HEK293T (cell line): Measurements from ENCODE around the gene CLIC3.

Experiments used
- CTCF ChIA-PET: fragments of 350-600 bp; formaldehyde crosslinking; extraction: SDS; loops from one replicate; lab custom pipeline; 2021; ENCODE audit warnings: antibody characterized with exemption, inconsistent platforms; lab: Yijun Ruan, JAX
- POLR2A ChIA-PET: fragments of 350-600 bp; formaldehyde crosslinking; extraction: SDS; loops from one replicate; lab custom pipeline; 2020; ENCODE audit warnings: antibody characterized with exemption, inconsistent platforms; lab: Yijun Ruan, JAX
- DNase-seq: peaks from one replicate; pipeline ENCODE4 v3.0.0; 2012; ENCODE audit warnings: mixed read lengths; ENCODE audit errors: extremely low spot score
- ARNT ChIP-seq: fragments of 450-650 bp; IDR thresholded peaks from 2 replicates; pipeline ENCODE4 v1.6.1; 2017; ENCODE audit warnings: mild to moderate bottlenecking
- BHLHE40 ChIP-seq: fragments of 450-650 bp; IDR thresholded peaks from 2 replicates; pipeline ENCODE4 v1.6.1; 2016; ENCODE audit warnings: mild to moderate bottlenecking, moderate library complexity, borderline replicate concordance
- CTBP1 ChIP-seq: fragments of 450-650 bp; IDR thresholded peaks from 2 replicates; pipeline ENCODE4 v1.6.1; 2016; ENCODE audit warnings: borderline replicate concordance
- ELF4 ChIP-seq: fragments of 450-650 bp; IDR thresholded peaks from 2 replicates; pipeline ENCODE4 v1.6.1; 2017; ENCODE audit warnings: antibody characterized with exemption
- FOXA1 ChIP-seq: fragments of 450-650 bp; IDR thresholded peaks from 2 replicates; pipeline ENCODE4 v1.6.1; 2016; ENCODE audit warnings: mild to moderate bottlenecking
- FOXK2 ChIP-seq: fragments of 450-650 bp; IDR thresholded peaks from 2 replicates; pipeline ENCODE4 v1.6.1; 2016; ENCODE audit warnings: mild to moderate bottlenecking
- FOXM1 ChIP-seq: fragments of 450-650 bp; IDR thresholded peaks from 2 replicates; pipeline ENCODE4 v1.6.1; 2017; ENCODE audit warnings: mild to moderate bottlenecking, borderline replicate concordance
- HDGF ChIP-seq: fragments of 450-650 bp; IDR thresholded peaks from 2 replicates; pipeline ENCODE4 v1.6.1; 2017; ENCODE audit warnings: antibody characterized with exemption, borderline replicate concordance
- L3MBTL2 ChIP-seq: fragments of 450-650 bp; conservative IDR thresholded peaks from 2 replicates; pipeline ENCODE4 v1.6.1; 2016; ENCODE audit warnings: mild to moderate bottlenecking
- LEF1 ChIP-seq: fragments of 450-650 bp; IDR thresholded peaks from 2 replicates; pipeline ENCODE4 v1.6.1; 2017; ENCODE audit warnings: mild to moderate bottlenecking, borderline replicate concordance
- NFRKB ChIP-seq: fragments of 450-650 bp; IDR thresholded peaks from 2 replicates; pipeline ENCODE4 v1.6.1; 2016; ENCODE audit warnings: mild to moderate bottlenecking, moderate library complexity
- PKNOX1 ChIP-seq: fragments of 450-650 bp; IDR thresholded peaks from 2 replicates; pipeline ENCODE4 v1.6.1; 2016
- SP1 ChIP-seq: fragments of 450-650 bp; IDR thresholded peaks from 2 replicates; pipeline ENCODE4 v1.6.1; 2017
- SUZ12 ChIP-seq: fragments of 450-650 bp; IDR thresholded peaks from 2 replicates; pipeline ENCODE4 v1.6.1; 2016; ENCODE audit warnings: mild to moderate bottlenecking
- TARDBP ChIP-seq: fragments of 450-650 bp; IDR thresholded peaks from 2 replicates; pipeline ENCODE4 v1.6.1; 2016
- ZNF384 ChIP-seq: fragments of 450-650 bp; IDR thresholded peaks from 2 replicates; pipeline ENCODE4 v1.6.1; 2016

The CLIC3 gene

DNA sequence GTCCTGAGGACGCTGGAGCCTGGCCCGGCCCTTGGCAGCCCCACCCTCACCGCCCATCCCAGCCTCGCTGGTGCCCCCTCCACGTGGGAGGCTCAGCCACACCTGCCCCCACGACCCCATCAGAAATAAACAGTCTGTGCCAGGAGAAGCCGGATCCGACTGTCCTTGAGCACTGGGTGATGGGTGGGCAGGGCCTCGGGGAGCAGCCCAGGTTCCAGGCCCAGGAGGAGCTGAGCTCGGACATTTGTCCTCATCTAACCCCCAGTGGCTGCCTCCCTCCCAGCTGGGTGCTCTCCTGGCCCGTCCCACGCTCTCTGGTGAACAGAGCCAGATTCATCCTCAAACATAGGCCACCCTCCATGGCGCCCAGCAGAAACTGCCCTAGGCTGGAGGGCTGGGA lies 23.6 kb downstream of the CLIC3 start:
- ChIA-PET POLR2A (interaction anchor here (1.1 kb wide), 1 partner anchor 24 kb away, joined by 3 read pairs; no protein-coding TSS in a partner anchor), CTCF (no interaction called here)
- no peak for DNase-seq
- TF ChIP-seq TARDBP (no peak), BHLHE40 (no peak), ARNT (no peak), FOXM1 (no peak), PKNOX1 (no peak), L3MBTL2 (no peak), ZNF384 (no peak)

- no peak for DNase-seq
- ChIA-PET CTCF (no interaction called here), POLR2A (no interaction called here)
- TF ChIP-seq FOXM1 (no peak), NFRKB (no peak), FOXA1 (no peak), TARDBP (no peak), LEF1 (no peak), ELF4 (no peak), SUZ12 (no peak), ARNT (no peak), BHLHE40 (no peak)
These were observed 24.0 kb downstream of the CLIC3 start for GRCh38 chr9:136972335-136972734.

DNA sequence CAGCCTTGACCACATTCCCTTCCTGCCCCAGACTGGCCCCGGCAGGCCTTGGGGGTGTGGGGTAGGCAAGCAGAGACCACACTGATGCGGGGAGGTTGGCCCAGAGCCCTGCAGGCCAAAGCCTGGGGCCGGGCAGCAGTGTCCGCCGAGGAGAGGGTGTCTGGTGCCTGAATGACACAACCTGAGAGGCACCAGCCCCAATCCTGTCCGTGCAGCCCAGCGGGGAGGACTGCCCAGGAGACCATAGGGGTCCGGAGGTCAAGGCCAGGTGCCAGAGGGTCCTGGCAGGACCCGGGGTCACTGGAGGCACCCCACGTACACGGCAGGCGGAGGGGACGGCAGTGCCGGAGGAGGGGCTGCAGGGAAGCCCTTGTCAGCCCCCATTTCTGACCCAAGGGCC lies 24.6 kb downstream of the CLIC3 start:
- POLR2A ChIA-PET, result no interaction called here
- DNase-seq, result no peak
- TF ChIP-seq NFRKB (no peak), FOXM1 (no peak), ZNF384 (no peak), CTBP1 (no peak), ARNT (no peak), SUZ12 (no peak), FOXK2 (no peak), TARDBP (no peak), PKNOX1 (no peak), L3MBTL2 (no peak), BHLHE40 (no peak), HDGF (no peak), SP1 (no peak), FOXA1 (no peak), LEF1 (no peak), ELF4 (no peak)
- CTCF ChIA-PET, result no interaction called here

- no peak for DNase-seq
- no peak for TF ChIP-seq BHLHE40
- TF ChIP-seq PKNOX1, result no peak
- TF ChIP-seq ARNT, result no peak
- no peak for TF ChIP-seq FOXK2
- TF ChIP-seq ZNF384, result no peak
- TF ChIP-seq CTBP1, result no peak
- no peak for TF ChIP-seq ELF4
- no peak for TF ChIP-seq FOXA1
- no peak for TF ChIP-seq HDGF
- no peak for TF ChIP-seq FOXM1
- TF ChIP-seq SUZ12, result no peak
- ChIA-PET POLR2A (interaction anchor here (1.6 kb wide), 1 partner anchor 19 kb away, joined by 3 read pairs; no protein-coding TSS in a partner anchor), CTCF (interaction anchor here (2.1 kb wide), 1 partner anchor 59 kb away, joined by 6 read pairs; no protein-coding TSS in a partner anchor)
These were observed 26.0 kb downstream of the CLIC3 start for GRCh38 chr9:136970361-136970760.

- ChIA-PET CTCF (interaction anchor here (2.1 kb wide), 1 partner anchor 59 kb away, joined by 6 read pairs; no protein-coding TSS in a partner anchor), POLR2A (interaction anchor here (1.6 kb wide), 1 partner anchor 19 kb away, joined by 3 read pairs; no protein-coding TSS in a partner anchor)
- no peak for DNase-seq
- TF ChIP-seq SP1 (no peak), HDGF (no peak), FOXK2 (no peak), CTBP1 (no peak), SUZ12 (no peak), PKNOX1 (no peak), LEF1 (no peak), FOXA1 (no peak), TARDBP (no peak), FOXM1 (no peak), ARNT (no peak), ELF4 (no peak), ZNF384 (no peak), NFRKB (no peak), L3MBTL2 (no peak), BHLHE40 (no peak)
These were observed 26.6 kb downstream of the CLIC3 start for GRCh38 chr9:136969774-136970173.

GRCh38 chr9:136969150-136969549 lies 27.2 kb downstream of the CLIC3 start:
- CTCF ChIA-PET, result no interaction called here
- DNase-seq, result no peak
- TF ChIP-seq NFRKB (no peak), L3MBTL2 (no peak), FOXK2 (no peak), TARDBP (no peak), ZNF384 (no peak), BHLHE40 (no peak), HDGF (no peak)
- POLR2A ChIA-PET, result interaction anchor here (0.8 to 1.6 kb wide), 2 partner anchors 18 to 23 kb away, joined by 3 read pairs; partner anchors contain the start of gene PAXX
